ENCODE data around the gene CNTNAP1.

- TF ChIP-seq CTCF (IDR thresholded peaks at IDR 0.05) (no peak), POLR2A (IDR thresholded peaks at IDR 0.05) (no peak)
Measured at GRCh38 chr17:42690596-42690995, 8.3 kb downstream of the CNTNAP1 start.
